DMS114 treated with DMSO at 0.1 percent for 48 hours (cell line): ENCODE measurements around the gene UBE2J1.
A peak's percentile ranks its signal among the peaks of the same experiment; 100 is the strongest.
"Not testable (repeated sequence)": the region's sequence is repeated elsewhere in the genome, so short reads cannot be mapped to it uniquely, and the experiment has no call there.

Source experiments
- DNase-seq: peaks from one replicate; lab custom pipeline; 2025; ENCODE audit not compliant: unreplicated experiment; lab: John Stamatoyannopoulos, UW

The UBE2J1 gene

DNA sequence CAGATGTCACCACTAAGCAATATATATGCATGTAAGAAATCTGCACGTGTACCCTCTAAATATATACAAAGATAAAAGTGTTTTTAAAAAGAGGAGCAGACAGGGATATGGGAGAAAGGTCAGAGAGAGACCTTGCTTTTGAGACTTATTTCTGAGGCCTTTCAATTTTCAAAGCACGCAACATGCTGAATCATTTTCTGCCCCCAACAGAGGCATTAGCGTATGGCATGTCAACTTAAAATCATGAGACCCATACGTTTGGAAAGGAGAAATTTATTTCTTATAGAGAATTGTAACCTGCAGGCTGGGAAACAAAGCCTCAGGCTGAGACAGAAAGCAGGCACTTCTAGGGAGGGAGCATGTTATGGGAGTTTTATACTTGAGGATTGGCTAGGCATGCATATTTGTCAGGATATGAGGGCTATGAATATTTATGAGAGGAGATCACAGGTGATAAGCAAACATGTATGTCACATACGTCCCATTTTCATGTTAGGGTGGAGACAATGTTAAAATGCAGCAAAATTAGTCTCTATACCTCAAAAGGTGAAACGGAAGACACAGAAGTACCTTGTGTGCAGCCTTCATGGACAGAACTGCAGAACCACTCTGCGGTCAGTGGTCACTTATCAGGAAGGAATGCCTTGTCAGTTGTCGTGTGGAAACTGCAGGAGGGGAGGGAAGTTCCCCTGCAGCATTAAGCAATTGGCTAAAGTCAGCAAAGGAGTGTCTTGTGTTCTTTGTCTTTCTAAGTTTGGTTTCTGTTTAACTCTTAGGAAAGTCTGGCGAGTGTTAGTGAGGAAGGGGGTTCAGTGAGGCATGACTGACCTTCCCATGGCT is 31.2 kb downstream of the UBE2J1 start:
- no peak for DNase-seq

DNA sequence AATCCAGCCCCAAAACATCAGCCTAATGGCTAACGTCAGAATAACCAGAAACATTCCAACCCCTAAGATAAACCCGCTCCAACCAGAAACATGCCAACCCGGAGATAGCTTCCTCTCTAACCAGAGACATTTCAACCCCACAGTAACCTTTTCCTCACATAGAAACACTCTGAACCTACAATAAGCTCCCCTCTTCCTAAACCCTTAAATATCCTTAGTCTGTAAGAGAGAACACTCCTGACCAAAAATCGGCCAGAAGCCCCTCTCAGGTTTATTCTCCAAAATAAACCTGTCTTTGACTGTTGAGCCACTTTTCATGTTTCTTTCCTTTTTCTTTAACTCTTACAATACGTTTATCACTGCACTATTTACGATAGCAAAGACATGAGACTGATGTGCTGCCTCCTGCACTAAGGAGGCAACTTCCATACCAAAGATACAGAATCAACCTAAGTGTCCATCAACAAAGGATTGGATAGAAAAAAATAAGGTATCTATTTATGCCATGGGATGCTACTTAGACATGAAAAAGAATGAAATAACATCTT is 32.4 kb downstream of the UBE2J1 start:
- DNase-seq: no peak

DNA sequence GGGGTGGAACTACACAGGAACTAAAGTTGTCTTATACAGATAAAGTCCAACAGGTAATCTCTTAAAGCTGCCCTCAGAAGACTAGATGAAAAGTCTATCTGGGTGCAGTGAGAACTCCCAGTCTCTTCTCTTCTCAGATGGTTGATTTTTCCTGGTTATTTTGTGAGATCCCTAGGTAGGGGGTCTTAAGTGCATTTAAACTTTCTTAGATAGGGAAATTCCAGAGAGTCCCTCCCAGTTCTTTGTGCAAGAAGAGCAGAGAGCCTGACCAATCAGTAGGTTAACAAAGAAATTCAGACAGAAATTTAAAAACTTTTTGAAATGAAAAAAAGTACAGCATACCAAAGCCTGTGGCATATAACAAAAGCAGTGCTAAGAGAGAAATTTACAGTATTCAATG is 35.5 kb downstream of the UBE2J1 start:
- DNase-seq: no peak

DNA sequence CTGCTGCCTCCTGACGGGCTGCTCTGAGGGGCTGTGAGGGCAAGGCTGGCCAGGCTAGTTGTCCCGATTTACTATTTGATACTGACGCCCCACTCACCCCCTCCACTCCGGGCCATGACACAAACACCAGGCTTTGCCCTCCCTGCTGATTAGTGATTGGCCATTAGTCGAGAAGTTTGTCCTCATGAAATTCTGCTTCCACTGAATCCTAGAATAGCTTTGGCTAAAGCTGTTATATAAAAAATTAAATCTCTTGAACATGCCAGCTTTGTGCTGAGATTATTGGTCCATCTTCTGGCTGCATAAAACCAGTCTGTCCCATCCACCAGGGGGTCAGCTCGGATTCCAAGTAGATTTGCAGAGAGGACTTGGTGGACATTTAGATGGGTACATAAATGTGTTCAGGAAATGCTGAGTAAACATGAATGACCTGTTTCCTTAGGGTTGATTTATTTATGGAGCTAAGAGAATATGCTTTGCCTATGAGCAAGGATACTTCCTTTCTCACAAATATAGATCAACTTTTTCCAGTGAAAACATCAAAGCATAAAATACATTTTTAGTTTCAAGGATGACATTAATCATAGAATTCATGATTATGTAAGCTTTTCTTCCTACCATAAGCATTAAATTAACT is 37.2 kb downstream of the UBE2J1 start, which contains the start of gene GABRR2:
TSS of gene GABRR2 (minus strand) at position 51 of the 637 bp plus-strand sequence. CDS start 134 bp downstream, outside the sequence.
- DNase-seq: no peak

DNA sequence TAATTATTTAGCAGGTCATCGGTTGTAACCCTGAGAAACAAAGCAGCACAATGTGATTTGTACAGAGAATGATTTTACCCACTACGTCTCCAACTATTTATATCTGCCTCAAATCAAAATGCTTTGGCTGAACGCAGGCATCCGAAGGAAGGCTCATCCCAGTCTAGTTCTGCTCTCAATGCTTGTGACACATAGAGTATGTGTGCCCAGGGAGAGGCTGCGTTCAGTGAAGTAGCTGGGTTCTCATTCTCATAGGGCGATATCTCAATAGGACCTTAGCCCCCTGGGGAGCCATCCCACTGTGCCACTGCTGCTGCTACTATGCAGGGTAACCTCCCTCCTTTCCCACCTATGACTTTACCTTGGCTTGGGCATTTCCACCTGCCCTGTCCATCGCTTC is 37.8 kb downstream of the UBE2J1 start:
- DNase-seq: no peak

DNA sequence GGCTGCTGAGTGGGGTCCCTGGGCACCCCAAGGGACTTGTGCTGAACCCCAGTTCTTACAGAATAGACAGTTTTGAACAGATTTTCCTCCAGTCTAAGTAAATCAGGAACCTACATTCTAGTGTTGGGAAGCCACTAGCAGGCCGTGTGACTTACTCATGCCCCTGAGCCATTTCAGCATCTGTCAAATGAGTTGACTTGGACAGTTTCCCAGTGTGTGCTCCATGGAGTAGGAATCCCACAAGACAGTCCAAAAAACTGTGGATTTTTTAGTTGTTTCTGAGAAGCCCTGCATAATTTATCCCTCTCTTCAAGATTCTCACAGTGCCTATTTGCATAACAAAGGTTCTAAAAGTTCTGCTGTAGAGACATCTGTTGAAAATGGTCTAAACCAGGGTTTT is 39.5 kb downstream of the UBE2J1 start:
- DNase-seq: no peak

DNA sequence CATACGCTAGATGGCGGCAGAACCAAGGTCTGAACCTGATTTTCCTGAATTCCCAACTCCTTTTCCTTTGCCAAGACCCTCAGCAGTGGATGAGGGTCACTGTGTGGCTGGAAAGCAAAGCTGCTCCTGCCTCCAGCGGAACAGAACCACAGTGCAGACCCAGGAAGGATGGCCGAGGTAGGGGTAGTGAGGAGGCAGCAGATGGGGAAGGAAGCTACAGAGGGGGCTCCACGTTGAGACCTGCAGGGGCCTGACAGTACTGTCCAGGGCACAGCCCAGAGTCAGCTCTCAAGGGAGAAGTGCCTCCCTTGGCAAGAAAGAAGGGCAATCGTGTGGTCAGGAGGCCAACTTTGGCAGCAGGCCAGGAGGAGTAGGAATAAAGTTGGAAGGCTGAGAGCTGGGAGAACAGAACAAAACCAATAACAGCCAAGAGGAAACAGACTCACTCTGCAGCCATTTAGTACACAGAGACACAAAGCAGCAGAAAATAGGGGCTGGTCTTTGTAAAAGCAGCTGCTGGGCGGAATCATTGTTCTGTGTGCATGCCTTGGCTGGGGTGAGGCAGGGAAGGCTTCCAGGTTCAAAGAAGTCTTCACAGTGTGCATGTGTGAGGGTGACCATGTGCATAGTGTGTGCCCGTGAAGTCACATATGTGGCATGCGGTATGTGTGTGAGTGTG is 40.5 kb downstream of the UBE2J1 start:
- DNase-seq: peak; percentile 32

DNA sequence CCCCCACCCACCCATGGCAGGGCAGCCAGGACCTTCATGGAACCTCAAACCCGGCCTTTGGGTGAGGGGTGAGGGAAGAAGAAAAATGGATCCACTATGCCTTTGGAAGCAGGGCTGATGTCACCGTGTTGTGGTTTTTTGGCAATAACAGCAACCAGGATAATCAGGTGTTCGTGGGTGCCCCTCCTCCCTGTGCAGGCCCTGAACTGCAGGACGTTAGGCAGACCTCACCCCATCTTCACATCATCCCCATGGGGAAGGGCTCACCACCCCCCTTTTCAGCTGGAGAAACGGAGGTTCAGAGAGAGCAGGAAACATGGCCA is 41.0 kb downstream of the UBE2J1 start:
- no peak for DNase-seq

DNA sequence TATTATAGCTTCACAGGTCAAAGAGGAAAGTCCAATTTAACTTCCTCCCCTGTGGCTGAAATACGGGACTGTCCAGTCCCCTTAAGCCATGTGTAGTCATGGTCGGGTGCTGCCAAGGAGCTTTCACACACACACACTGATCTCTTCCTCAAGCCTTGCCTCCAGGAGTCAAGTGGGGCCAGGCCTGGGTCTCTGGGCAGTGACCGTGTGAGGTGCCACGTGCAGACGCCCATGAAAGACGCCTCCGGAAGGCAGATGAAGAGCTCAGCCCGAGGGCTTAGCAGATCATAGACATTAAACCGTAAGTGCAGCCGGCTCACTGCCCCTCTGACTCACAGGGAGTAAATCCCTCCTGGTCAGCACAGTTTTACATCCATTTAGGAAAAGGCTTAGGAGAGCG is 41.6 kb downstream of the UBE2J1 start:
- DNase-seq: no peak

DNA sequence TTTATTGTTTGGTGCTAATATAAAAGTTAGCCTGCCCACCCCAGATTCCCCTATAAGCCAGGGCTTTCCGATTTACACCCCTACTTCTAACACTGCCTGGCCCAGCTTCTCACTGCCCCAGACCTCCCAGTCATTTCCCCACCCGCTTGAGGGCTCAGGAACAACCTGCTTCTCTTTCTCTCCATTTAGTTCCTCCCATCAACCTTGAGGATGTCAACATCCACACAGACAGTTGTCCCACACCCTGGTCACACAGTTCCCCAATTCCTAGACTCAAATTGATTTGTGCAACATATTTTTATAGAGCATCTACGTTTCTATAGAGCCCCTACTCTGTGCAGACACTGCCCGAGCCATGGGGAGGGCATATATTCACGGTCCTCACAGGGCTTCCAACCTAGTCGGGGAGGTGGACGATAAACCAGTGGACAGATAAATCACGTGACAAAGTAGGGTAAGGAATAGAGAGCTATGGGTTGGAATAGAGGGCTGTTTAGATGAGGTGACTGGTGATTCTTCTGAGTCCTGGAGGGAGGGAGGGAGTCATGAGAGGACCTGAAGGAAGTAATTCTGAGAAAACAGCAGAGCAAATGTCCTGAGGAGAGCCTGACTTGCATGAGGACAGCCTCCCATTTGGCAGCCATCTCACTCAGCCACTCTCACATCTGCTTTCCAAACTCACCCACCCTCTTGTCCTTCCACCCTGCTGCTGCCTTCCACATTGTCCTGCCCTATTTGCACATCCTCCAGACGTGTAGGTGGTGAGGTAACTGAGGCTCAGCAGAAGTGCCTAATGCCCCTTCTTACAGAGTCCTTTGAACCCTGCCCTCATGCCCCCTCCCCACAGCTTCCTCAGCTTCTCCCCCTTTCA is 43.8 kb downstream of the UBE2J1 start:
- DNase-seq: no peak

DNA sequence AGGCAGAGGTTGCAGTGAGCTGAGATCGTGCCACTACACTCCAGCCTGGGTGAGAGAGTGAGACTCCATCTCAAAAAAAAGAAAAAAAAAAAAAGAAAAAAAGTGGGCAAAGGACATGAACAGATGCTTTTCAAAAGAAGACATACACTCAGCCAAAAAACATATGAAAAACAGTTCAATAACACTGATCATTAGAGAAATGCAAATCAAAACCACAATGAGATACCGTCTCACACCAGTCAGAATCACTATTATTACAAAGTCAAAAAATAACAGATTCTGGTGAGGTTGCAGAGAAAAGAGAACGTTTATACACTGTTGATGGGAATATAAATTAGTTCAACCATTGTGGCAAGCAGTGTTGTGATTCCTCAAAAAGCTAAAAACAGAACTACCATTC is 48.0 kb downstream of the UBE2J1 start:
- not testable (repeated sequence) for DNase-seq

DNA sequence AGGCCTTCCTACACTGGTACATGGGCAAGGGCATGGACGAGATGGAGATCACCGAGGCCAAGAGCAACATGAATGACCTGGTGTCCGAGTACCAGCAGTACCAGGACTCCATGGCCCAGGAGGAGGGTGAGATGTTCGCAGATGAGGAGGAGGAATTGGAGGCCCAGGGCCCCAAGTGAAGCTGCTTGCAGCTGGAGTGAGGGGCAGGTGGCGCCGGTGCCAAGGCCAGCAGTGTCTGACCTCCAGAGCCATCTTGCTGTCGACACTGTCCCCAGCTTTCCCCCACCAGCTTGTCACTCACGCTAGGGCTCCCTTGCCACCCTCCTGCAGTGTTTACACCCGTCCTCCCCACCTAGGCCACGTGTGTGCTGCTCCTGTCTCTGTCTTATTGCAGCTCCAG is 49.6 kb downstream of the UBE2J1 start:
- DNase-seq: no peak

DNA sequence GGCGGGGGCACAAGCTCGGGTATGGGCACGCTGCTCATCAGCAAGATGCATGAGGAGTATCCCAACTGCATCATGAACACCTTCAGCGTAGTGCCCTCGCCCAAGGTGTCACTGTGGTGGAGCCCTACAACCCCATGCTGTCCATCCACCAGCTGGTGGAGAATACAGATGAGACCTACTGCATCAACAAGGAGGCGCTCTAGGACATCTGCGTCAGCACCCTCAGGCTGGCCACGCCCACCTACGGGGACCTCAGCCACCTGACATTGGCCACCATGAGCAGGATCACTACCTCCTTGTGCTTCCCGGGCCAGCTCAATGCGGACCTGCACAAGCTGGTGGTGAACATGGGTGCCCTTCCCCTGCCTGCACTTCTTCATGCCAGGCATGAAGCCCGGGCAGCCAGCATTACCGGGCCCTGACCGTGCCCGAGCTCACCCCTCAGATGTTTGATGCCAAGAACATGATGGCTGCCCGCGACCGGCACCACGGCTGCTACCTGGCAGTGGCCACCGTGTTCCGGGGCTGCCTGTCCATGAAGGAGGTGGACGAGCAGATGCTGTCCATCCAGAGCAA is 50.2 kb downstream of the UBE2J1 start:
- DNase-seq: no peak

DNA sequence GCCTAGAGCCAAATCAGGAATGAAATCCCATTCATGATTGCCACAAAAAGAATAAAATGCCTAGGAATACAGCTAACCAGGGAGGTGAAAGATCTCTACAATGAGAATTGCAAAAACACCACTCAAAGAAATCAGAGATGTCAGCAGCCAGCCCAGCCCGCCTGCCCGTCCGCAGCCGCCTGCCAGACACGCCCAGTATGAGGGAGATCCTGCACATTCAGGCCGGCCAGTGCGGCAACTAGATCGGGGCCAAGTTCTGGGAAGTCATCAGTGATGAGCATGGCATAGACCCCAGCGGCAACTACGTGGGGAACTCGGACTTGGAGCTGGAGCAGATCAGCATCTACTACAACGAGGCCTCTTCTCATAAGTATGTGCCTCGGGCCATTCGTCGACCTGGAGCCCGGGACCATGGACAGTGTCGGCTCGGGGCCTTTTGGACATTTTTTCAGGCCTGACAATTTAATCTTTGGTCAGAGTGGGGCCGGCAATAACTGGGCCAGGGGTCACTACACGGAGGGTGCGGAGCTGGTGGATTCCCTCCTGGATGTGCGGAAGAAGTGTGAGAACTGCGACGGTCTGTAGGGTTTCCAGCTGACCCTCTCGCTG is 50.8 kb downstream of the UBE2J1 start:
- no peak for DNase-seq

DNA sequence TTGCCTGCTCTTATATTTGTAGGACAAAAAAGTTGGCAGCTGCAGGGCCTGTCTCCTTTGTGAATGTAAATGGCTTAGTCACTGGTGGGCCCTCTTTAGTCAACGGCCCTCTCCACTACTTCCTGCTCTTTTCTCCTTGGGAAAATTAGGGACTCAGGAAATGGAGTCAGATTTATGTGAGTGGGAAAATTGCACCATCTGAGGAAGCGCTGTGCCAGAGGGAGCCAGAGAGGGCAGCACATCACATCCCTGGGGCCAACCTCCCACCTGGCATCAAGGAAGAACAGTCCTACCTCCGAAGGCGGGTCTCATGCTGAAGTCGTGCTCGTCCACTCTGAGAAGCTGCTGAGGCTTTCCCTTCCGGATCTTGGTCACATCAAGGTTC is 53.1 kb downstream of the UBE2J1 start:
- no peak for DNase-seq

DNA sequence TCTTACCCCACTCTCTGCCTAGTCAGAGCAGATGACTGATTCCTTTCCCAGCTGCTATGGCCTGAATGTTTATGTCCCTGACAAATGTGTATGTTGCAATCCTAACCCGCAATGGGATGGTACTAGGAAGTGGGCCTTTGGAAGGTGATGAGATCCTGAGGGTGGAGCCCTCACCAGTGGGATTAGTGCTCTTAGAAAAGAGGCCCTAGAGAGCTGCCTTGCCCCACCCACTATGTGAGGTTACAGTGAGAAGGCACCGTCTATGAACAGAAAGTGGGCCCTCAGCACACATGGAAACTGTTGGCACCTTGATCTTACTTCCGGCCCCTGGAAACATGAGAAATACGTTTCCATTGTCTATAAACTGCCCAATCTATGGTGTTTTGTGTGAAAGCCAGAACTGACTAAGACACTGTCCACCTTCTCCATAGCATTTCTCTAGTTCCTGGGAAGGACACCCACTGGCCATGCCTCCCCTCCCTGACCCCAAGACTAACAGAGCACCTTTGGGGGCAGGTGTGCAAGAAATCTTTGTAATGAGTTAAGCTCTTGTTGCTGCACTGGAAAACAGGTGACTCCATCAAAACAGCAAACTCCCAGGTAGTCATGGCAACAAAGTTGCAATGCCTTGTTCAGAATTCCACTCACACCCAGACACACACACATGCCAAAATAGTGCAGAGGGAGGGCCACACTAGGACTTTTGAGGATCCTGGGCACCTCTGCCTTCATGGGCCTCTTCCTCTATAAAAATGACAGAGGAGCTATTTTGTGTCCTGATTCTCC is 53.6 kb downstream of the UBE2J1 start:
- no peak for DNase-seq

DNA sequence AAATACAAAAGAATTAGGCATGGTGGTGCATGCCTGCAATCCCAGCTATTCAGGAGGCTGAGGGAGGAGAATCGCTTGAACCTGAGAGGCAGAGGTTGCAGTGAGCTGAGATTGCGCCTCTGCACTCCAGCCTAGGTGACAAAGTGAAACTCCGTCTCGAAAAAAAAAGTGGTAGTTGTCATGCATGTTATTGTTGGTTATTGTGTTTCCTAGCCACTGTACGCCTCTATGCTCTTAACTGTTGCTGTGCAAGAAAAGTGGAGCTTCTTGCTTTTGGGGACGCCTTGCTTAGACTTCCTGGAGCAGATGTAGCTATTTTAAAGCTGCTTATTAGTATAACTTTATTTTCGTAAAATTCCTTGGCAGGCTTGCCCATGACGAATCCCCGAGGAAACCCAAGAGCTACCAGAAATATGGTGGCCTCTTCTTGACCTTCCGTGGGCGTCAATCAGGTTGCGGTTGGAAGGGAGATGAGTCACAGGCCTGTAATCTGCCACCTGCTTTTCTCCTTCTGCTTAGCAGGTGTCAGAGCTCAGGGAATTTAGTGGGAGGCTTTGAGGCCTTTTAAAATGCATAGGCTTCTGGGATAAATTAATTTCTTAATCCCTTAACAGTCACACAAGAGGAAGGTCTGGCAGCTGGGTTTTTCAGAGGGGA is 54.7 kb downstream of the UBE2J1 start:
- no peak for DNase-seq

DNA sequence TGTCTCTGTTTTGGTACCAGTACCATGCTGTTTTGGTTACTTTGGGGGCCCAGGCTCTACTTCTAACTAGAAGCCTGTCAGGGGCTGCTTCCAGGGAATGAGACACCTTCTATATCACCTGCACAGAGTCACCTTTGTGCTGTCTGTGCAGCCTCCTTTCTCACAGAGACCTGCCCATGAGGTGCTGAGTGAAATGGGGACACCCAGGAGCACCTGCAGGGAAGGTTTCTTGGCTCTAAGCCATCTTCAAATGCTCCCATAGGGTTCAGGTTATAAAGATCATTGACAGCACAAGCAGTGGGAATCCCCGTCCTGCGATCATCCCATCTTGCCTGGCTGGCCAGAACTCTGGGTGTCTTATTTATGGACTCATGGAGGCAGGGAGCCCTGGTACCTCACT is 56.5 kb downstream of the UBE2J1 start:
- DNase-seq: no peak

DNA sequence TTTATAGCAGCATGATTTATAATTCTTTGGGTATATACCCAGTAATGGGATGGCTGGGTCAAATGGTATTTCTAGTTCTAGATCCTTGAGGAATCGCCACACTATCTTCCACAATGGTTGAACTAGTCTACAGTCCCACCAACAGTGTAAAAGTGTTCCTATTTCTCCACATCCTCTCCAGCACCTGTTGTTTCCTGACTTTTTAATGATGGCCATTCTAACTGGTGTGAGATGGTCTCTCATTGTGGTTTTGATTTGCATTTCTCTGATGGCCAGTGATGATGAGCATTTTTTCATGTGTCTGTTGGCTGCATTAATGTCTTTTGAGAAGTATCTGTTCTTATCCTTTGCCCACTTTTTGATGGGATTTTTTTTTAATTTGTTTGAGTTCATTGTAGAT is 57.4 kb downstream of the UBE2J1 start:
- not testable (repeated sequence) for DNase-seq
